CD4-positive, alpha-beta T cell (primary cell): Measurements from ENCODE around the gene FAM76B. TPM values are rescaled to one million over a fixed set of nuclear protein-coding genes. Genes with fewer than 3 reads are reported as not detected.

ENCODE experiments used
- ATAC-seq: fragments of 200-7000 bp; cut with Tn5 transposase; one replicate; pipeline ENCODE4 v1.10.0; 2022; ENCODE audit warnings: mild to moderate bottlenecking; ENCODE audit not compliant: poor library complexity
- CTCF ChIA-PET: fragments of 350-600 bp; sonication (Branson Sonifier 250); formaldehyde crosslinking; loops from one replicate; lab custom pipeline; 2021; ENCODE audit warnings: antibody characterized with exemption, inconsistent platforms; lab: Charles Lee
- POLR2A ChIA-PET: fragments of 350-600 bp; sonication (Branson Sonifier 250); formaldehyde crosslinking; loops from one replicate; lab custom pipeline; 2021; ENCODE audit warnings: antibody characterized with exemption, inconsistent platforms; lab: Charles Lee
- DNase-seq, 14 experiments: peaks; one replicate each; pipeline ENCODE4 v3.0.0-alpha.2; 2013 to 2020; ENCODE audit warnings: mixed read lengths in 2 of 14
- H3K27ac ChIP-seq, 2 donors: one replicate each; pipeline versions ENCODE4 v1.5.1 to v1.7.0; 2013; ENCODE audit warnings: low read length in 2 of 2, low read depth in 1 of 2, mild to moderate bottlenecking in 1 of 2
- H3K27me3 ChIP-seq, 2 experiments: 1 replicate in 1 of 2; 2 replicates in 1 of 2; pipeline versions ENCODE4 v1.6.1 to v1.7.0; 2013; ENCODE audit warnings: low read length in 2 of 2, control low read depth in 1 of 2, mild to moderate bottlenecking in 1 of 2, moderate library complexity in 1 of 2; ENCODE audit not compliant: insufficient read depth in 2 of 2, control insufficient read depth in 1 of 2
- H3K36me3 ChIP-seq: one replicate; pipeline ENCODE4 v1.6.1; 2013; ENCODE audit warnings: low read length, control low read depth; ENCODE audit not compliant: insufficient read depth
- H3K4me1 ChIP-seq: one replicate; pipeline ENCODE4 v1.6.1; 2013; ENCODE audit warnings: low read length, control low read depth; ENCODE audit not compliant: insufficient read depth
- H3K4me3 ChIP-seq: one replicate; pipeline ENCODE4 v1.5.1; 2013; ENCODE audit warnings: mild to moderate bottlenecking, low read length, moderate library complexity
- H3K9me3 ChIP-seq, 2 experiments: 1 replicate in 1 of 2; 2 replicates in 1 of 2; pipeline versions ENCODE4 v1.6.1 to v1.7.0; 2013; ENCODE audit warnings: low read length in 2 of 2, mild to moderate bottlenecking in 2 of 2, control low read depth in 1 of 2, moderate library complexity in 1 of 2; ENCODE audit not compliant: control insufficient read depth in 1 of 2, insufficient read depth in 1 of 2
- H3K27ac Mint-ChIP-seq: one replicate; pipeline ENCODE4 v1.8.0; 2020; ENCODE audit warnings: mixed read lengths
- H3K27me3 Mint-ChIP-seq: one replicate; pipeline ENCODE4 v1.8.0; 2021; ENCODE audit warnings: mixed read lengths
- H3K36me3 Mint-ChIP-seq: one replicate; pipeline ENCODE4 v1.8.0; 2021; ENCODE audit warnings: low read depth, mixed read lengths
- H3K4me1 Mint-ChIP-seq: one replicate; pipeline ENCODE4 v1.8.0; 2021; ENCODE audit warnings: low read depth, mixed read lengths
- H3K4me3 Mint-ChIP-seq: one replicate; pipeline ENCODE4 v1.8.0; 2020; ENCODE audit warnings: mild to moderate bottlenecking, mixed read lengths
- H3K9me3 Mint-ChIP-seq: one replicate; pipeline ENCODE4 v1.8.0; 2020; ENCODE audit warnings: mixed read lengths
- CTCF ChIP-seq: fragments of 200-600 bp; IDR thresholded peaks from one replicate; pipeline ENCODE4 v1.8.0; 2022; ENCODE audit warnings: antibody characterized with exemption, mild to moderate bottlenecking
- intact Hi-C, 2 experiments: fragments of 100-400 bp; cut with DNase I in 1 of 2; cut with micrococcal nuclease in 1 of 2; formaldehyde crosslinking; loops; one replicate each; pipeline versions ENCODE4 v1.15.1 to v1.9.0; 2023 to 2025; cut with DNase I, micrococcal nuclease
- total RNA-seq, 174 experiments: library from RNA in 2 of 174; stranded (reverse) in 2 of 174; gene quantifications; one replicate each; pipeline ENCODE4 v1.2.3 and lab custom pipeline; 2021 to 2026

The FAM76B gene
- total RNA-seq, 2 experiments from 2014 or later = 95.1 to 101 TPM

- intact Hi-C loops = no loop called here
- Mint-ChIP-seq H3K4me1 (peaks cover 8% of the 10 kb centered on the region), H3K27ac (no peak overlapping the region), H3K9me3 (no peaks in the 10 kb centered on the region), H3K4me3 (no peak overlapping the region), H3K27me3 (no peaks in the 10 kb centered on the region), H3K36me3 (no peaks in the 10 kb centered on the region)
- DNase-seq (no peak), ATAC-seq (no peak)
- CTCF ChIA-PET = interaction anchor here (0.7 kb wide), 1 partner anchor 10 kb away, joined by 3 read pairs; no protein-coding TSS in a partner anchor
- Histone ChIP-seq H3K36me3 (no peaks in the 10 kb centered on the region), H3K4me1 (peaks cover 6% of the 10 kb centered on the region), H3K27me3 (no peaks in the 10 kb centered on the region), H3K4me3 (no peak overlapping the region), H3K27ac (no peak overlapping the region), H3K9me3 (no peaks in the 10 kb centered on the region)
- POLR2A ChIA-PET = interaction anchor here (0.7 kb wide), 1 partner anchor 39 kb away, joined by 3 read pairs; no protein-coding TSS in a partner anchor
- no peak for TF ChIP-seq CTCF
Measured at GRCh38 chr11:95729462-95729861, 60.1 kb downstream of the FAM76B start.

GRCh38 chr11:95728790-95729189 lies 60.8 kb downstream of the FAM76B start:
- ChIA-PET POLR2A (no interaction called here), CTCF (no interaction called here)
- no peaks in the 10 kb centered on the region for H3K9me3 Mint-ChIP-seq
- intact Hi-C loops = no loop called here
- peaks cover under 1% of the 10 kb centered on the region for H3K4me1 Mint-ChIP-seq
- no peaks in the 10 kb centered on the region for H3K36me3 Mint-ChIP-seq
- no peaks in the 10 kb centered on the region for H3K9me3 ChIP-seq
- H3K27me3 Mint-ChIP-seq = no peaks in the 10 kb centered on the region
- H3K27ac ChIP-seq = no peak overlapping the region
- no peak overlapping the region for H3K4me3 ChIP-seq
- H3K27me3 ChIP-seq = no peaks in the 10 kb centered on the region
- H3K4me1 ChIP-seq = no peaks in the 10 kb centered on the region
- no peak for ATAC-seq
- DNase-seq = no peak
- H3K36me3 ChIP-seq = no peaks in the 10 kb centered on the region
- no peak overlapping the region for H3K27ac Mint-ChIP-seq
- TF ChIP-seq CTCF = no peak
- H3K4me3 Mint-ChIP-seq = no peak overlapping the region

GRCh38 chr11:95728094-95728493 lies 61.5 kb downstream of the FAM76B start:
- no peaks in the 10 kb centered on the region for H3K36me3 ChIP-seq
- intact Hi-C loops = no loop called here
- Mint-ChIP-seq H3K36me3 (no peaks in the 10 kb centered on the region), H3K4me1 (no peaks in the 10 kb centered on the region), H3K4me3 (no peak overlapping the region), H3K27ac (no peak overlapping the region), H3K27me3 (no peaks in the 10 kb centered on the region), H3K9me3 (no peaks in the 10 kb centered on the region)
- H3K9me3 ChIP-seq = no peaks in the 10 kb centered on the region
- no peak overlapping the region for H3K4me3 ChIP-seq
- no peak for TF ChIP-seq CTCF
- no peak for ATAC-seq
- CTCF ChIA-PET = no interaction called here
- no peaks in the 10 kb centered on the region for H3K4me1 ChIP-seq
- H3K27ac ChIP-seq = no peak overlapping the region
- DNase-seq = no peak
- no peaks in the 10 kb centered on the region for H3K27me3 ChIP-seq
- POLR2A ChIA-PET = no interaction called here
